CD1c-positive myeloid dendritic cell (primary cell): Measurements from ENCODE around the gene CACNG3.
"Not testable (repeated sequence)": the region's sequence is repeated elsewhere in the genome, so short reads cannot be mapped to it uniquely, and the experiment has no call there.

Source experiments
- DNase-seq: peaks from one replicate; pipeline ENCODE4 v3.0.0-alpha.2; 2016; ENCODE audit errors: extremely low spot score

The CACNG3 gene

DNA sequence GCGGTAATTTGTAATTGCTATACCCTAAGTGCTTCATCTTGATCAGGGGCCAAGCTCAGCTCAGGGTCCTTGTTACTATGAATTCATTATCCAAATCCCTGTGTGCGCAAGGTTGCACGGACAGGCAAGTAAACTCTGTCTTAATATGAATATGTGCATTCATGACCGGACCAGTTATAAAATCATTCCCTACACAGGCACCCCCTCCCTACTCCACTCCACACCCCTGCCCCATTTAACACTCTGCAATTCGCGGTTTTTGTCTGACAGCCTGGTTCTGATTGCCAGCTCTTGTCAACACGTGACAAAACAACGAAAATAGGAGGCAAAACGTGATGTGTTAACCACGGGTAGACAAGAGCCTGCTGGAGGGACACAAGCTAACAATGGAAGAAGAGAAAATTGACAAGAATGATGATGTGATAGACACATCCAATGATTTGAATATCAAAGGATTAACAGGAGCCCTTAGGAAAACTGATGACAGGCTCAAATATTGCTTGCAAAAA, 76.5 kb downstream of the CACNG3 start:
- DNase-seq, result no peak

DNA sequence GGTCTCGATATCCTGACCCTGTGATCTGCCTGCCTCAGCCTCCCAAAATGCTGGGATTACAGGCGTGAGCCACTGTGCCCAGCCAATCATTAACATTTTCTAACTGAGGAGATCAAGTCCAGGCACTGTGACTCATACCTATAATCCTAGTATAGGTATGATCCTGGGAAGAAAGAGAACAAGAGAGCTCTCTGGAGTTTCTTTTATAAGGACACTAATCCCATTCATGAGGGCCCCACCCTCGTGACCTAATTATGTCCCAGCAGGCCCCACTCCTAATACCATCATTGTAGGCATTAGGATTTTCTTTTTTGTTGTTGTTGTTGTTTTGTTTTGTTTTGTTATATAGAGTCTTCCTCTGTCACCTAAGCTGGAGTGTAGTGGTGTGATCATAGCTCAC, 80.4 kb downstream of the CACNG3 start:
- DNase-seq, result no peak

DNA sequence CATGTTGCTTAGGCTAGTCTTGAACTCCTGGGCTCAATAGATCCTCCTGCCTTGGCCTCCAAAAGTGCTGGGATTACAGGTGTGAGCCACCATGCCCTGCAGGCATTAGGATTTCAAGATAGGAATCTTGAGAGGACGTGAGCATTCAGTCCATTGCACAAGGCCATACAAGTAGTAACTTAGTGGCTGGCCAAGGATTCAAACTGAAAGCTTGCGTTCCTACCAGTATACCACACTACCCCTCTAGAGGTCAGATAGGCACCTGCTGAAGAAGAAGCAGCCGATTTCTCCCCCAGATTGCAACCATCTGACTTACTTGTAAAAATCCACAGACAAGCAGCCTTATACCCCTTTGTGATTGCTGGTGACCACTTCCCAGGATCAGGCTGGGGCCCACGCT, 80.9 kb downstream of the CACNG3 start:
- no peak for DNase-seq

DNA sequence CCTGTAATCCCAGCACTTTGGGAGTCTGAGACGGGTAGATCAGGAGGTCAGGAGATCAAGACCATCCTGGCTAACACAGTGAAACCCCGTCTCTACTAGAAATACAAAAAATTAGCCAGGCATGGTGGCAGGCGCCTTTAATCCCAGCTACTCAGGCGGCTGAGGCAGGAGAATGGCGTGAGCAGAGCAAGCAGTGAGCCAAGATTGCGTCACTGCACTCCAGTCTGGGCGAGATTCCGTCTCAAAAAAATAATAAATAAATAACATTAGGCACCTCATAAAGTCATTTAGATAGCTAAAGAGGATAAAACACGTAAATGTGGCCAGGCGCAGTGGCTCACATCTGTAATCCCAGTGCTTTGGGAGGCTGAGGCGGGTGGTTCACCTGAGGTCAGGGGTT, 87.7 kb downstream of the CACNG3 start:
- not testable (repeated sequence) for DNase-seq

DNA sequence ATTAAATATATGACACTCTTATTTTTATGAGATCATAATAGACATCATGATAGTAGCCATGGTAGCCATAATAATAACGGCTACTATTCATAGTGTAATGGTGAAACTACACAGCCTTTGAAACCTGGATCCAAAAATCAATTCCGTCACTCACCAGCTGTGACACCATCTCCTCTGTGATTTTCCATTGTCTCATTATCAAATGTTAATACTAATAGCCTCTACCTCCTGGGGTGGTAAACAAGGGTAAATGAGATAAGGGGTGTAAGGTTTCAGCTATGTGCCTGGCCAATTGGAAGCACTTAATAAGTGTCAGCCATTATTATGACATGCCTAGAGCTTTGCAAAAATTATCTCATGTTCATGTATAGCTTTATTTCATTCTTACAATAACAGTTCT, 88.6 kb downstream of the CACNG3 start:
- no peak for DNase-seq

DNA sequence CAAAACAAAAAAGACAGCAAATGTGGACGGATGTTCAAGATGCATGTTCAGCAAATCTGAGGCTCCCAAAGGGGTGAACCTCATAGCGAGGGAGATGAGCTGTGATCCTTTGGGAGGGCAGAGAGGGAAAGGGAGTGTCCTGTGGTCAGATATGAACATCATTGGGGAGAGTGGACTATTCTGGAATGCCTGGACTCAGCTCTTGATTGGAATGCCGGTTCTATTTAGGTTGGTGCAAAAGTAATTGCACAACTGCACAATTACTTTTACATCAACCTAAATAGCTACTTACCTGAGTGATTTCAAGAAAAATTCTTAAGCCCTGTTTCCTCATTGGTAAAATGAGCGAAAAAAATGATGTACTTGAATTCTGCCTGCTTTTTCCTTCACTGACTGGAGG, 89.6 kb downstream of the CACNG3 start:
- no peak for DNase-seq

DNA sequence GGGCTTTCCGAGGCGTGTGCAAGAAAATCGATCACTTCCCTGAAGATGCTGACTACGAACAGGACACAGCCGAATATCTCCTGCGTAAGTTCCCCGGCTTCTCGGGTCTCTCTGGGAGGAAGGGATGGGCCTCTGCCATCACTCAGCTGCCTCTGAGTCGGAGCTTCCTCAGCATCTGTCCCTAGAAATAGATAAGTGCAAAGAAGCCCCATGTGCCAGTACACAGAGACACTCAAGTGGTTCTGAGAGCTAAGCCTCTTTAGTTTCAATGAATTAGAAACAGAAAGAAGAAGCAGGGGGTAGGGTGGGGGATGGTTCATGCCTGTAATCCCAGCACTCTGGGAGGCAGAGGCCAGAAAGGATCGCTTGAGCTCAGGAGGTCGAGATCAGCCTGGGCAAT, 90.6 kb downstream of the CACNG3 start:
- no peak for DNase-seq

DNA sequence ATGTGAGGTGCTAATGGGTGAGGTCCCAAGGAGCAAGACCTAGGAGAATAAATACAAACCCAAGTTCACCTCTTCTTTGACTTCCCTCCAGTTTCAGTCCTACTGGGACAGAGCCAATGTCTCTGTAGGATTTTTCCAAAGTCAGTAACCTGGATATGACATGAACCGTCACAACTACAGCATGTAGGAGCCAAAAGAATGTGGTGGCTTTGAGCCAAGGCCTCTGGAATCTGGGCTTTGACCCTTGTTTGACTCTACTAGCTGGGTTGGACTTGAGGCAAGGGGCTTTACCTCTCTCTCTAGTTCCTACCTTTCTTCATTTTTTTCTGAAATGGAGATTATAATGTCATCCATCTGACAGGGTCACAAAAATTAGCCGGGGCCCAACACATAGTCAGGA, 91.4 kb downstream of the CACNG3 start:
- no peak for DNase-seq

DNA sequence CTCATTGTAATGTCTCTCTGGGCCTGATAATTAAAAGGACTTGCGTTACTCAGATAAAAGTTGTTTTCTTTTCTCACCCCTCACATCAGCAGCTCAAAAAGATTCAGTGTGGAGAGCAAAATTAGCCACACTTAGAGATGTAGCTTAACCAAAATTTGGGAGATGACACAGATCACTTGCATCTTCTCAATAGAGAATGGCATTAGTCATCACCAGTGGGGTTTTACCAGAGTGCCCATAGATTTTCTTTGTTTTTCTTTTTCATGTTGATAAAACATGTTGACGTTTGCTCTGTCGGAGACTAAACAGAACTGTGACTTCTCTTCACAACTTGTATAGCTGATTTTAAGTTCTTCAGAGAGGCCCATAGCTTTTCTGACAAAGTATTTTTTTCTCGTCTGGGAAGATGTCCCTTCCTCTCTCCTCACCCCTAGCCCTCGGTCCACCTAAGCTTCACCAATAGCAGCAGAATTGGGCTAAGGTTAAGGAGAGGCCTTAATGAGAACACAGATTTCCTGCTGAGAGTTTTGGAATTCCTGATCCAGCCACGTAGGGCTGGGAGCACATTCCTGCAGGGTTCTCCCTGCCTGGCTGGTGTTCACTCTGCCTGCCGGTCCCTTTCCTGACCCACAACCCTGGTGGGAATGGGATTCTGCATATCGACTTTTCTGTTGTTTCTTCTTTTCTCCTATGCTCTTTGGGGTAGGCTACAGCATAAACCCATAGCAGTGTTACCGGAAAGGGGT, 92.6 kb downstream of the CACNG3 start:
- DNase-seq, result no peak

DNA sequence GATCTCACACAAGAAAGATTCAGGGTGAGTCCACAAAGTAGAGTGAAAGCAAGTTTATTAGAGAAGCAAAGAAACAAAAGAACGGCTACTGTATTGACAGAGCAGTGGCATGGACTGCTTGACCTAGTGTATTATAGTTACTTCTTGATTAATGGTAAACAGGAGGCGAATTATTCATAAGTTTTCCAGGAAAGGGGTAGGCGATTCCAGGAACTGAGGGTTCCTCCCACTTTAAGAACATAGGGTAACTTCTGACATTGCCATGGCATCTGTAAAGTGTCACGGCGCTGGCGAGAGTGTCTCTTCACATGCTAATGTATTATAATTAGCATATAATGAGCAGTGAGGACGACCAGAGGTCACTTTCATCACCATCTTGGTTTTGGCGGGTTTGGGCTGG, 93.2 kb downstream of the CACNG3 start:
- no peak for DNase-seq

DNA sequence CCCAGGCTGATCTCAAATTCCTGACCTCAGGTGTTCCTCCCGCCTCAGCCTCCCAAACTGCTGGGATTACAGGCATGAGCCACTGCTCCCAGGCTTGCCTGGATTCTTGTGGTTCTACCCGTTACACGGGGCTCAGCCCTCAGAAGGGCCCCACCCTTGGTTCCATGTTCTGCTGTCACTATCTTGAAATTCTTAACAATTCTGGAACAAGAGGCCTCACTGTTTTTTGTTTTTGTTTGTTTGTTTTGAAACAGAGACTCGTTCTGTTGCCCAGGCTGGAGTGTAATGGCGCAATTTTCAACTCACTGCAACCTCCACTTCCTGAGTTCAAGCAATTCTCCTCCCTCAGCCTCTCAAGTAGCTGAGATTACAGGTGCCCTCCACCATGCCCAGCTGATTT, 96.6 kb downstream of the CACNG3 start:
- DNase-seq, result no peak

DNA sequence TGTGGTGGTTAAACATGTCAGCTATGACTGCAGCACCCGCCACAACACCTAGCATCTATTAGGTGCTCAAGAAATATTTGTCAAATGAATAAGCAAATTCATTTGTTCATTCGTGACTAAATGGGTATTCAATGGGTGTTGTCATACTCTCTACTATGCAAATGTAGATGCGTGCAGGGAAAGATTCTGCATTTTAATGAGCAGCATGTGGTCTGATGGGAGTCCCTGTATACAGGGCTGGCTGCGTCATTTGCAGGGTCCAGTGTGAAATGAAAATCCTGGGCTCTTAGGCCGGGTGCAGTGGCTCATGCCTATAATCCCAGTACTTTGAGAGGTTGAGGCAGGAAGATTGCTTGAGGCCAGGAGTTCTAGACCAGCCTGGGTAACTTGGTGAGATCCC, 97.5 kb downstream of the CACNG3 start:
- DNase-seq, result no peak

DNA sequence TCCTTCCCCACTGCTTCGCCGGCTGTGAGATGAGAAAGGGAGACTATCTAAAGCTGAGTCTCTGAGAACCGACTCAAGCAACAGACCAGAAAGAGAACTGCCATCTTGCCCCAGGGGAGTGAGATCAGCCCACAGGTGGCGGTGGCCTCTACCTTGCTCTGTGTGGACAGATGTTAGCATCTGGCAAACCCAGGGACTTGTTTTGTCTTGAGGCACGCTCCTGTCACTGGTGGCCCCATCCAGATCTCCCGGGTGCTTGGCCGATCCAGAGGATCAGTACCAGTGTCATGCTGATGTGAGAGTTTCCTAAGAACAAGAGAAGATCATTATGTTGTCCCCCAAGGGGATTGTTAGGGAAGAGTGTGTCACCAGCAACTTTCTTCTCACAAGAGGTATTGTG, 101.4 kb downstream of the CACNG3 start:
- no peak for DNase-seq

DNA sequence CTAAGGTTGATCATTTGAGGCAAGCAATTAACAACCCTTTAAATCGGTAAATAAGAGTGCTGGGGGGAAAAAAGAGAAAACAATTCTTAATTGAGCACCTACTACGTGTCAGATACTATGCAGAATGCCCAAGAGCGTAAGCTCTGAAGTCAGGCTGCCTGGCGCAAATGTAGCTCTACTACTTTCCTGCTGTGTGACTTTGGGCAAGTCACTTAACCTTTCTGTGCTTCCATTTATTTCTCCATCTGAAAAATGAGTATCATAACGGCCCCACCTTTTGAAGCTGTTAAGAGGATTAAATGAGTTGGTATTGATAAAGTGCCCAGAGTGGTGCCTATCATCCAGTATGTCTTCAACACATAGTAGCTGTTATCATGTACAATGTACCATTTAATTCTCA, 102.0 kb downstream of the CACNG3 start:
- DNase-seq, result no peak

DNA sequence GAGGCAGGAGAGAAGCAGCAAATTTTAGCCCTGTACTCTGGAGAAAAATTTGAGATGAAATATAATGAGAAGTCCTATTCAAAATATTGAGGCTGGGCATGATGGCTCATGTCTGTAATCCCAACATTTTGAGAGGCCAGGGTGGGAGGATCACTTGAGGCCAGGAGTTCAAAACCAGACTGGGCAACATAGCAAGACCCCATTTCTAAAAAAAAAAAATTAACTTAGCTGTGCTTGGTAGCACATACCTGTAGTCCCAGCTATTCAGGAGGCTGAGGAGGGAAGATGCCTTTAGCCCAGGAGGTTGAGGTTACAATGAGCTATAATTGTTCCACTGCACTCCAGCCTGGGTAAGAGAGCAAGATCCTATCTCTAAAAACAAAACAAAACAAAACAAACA, 103.4 kb downstream of the CACNG3 start:
- no peak for DNase-seq

DNA sequence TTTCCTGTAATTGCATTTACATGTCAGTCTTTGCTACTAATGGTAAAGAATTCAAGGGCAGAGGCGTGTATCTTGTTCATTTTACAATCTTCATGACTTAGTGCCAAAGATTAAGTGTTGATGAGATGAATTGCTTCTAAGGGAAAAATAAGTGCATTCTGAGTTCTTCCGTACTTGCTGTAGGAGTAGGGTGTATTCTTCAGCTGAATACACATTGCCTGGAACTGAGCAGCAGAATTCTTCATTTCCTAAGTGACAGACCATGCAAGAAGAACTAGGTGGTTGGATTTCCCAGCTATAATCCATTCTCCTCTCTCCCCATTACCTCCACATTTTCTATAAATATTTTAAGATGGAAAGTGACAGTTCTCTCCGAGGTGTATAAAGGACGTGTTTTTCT, 104.8 kb downstream of the CACNG3 start:
- no peak for DNase-seq

DNA sequence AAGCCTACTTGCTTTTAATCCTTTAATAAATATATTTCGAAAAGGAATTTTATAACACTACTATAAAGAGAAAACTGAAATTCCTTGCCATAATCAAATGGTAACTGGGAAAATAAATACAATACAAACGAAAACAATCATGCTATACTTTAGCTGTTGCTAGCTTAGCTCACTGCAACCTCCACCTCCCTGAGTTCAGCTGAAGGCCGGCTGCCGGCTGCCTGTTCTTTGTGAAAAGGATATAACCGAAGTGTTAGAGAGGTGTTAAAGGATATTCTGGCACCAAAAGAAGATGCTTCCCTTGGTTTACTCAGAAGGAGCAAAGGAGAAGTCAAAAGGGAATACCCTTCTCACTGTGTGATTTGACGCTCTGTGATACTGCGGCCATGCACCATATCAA, 108.5 kb downstream of the CACNG3 start:
- DNase-seq, result no peak

DNA sequence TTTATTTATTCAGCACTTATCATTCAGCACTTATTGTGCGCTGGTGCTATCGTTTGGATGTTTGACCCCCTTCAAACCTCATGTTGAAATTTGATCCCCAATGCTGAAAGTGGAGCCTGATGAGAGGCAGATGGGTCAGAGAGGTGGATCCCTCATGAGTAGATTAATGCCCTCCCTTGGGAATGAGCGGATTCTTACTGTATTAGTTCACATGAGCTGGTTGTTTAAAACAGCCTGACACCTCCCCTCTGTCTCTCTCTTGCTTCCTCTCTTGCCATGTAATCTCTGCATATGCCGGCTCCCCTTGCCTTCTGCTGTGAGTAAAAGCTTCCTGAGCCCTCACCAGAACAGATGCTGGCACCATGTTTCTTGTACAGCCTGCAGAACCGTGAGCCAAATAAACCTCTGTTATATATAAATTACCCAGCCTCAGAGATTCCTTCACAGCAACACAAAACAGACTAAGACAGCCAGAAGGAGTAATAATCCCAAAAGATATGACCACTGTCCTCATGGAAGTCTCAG, 111.1 kb downstream of the CACNG3 start:
- DNase-seq, result no peak

DNA sequence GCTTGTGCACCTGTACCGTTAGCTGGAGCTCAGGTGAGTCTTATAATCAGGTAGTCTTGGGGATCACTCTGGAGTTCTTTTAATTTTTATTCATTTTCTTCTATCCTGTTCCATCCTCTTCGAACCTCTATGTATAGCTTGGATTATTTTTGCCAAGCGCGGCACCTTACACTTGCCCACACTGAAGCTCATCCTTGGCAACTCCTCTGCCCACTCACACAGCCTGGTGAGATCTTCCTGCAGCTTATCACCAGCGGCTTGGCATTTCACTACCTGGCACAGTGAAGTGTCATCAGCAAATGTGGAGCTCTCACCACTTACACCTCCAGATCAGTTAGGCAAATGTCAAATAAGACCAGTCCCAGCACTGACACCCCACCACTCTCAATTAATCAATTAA, 116.7 kb downstream of the CACNG3 start:
- DNase-seq, result no peak

DNA sequence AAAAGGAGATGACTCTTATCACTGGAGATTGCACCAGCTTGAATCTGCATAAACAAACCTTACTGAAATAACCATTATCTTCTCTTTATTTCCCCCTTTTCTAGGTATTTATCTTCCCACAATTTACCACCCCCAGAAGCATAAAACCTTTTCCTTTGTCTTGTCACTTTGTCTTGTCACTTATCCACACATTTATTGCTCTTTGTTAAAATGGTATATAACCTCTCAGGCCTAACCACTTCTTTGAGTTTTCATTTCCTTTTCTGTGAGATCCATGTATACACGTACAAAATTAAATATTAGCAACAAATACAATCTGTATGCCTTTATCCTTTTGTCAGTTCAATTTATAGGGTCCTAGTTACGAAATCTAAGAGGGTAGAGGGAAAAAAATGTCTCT, 122.9 kb downstream of the CACNG3 start:
- no peak for DNase-seq

DNA sequence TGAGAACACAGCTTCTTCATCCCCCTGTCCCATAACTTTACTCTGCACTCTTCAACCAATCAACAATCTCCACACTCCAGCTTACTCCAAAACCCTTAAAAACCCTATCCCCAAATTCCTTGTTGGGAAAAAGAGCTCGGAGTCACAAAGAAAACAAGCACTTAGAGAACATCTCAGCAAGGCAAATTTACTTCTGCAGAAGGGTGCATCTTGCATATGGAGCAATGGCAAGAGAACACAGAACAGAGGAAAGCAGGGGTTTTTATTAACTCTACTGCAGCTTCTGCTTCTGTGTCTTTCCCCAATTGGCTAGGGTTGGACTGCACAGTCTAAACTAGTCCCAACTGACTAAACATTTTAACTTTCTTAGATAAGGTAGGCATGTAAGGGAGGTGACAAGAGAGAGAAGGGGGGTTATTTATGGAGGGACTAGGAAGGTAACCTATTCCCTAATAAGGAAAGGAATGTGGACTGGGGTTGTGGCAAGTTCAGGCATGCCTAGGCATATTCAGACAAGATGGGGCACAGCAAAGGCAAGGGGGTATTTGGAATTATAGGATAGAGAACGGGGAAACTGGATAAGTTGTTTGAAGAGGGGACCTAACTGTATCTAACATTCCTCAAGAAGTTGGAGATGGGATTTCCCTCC, 125.5 kb downstream of the CACNG3 start:
- DNase-seq, result no peak

DNA sequence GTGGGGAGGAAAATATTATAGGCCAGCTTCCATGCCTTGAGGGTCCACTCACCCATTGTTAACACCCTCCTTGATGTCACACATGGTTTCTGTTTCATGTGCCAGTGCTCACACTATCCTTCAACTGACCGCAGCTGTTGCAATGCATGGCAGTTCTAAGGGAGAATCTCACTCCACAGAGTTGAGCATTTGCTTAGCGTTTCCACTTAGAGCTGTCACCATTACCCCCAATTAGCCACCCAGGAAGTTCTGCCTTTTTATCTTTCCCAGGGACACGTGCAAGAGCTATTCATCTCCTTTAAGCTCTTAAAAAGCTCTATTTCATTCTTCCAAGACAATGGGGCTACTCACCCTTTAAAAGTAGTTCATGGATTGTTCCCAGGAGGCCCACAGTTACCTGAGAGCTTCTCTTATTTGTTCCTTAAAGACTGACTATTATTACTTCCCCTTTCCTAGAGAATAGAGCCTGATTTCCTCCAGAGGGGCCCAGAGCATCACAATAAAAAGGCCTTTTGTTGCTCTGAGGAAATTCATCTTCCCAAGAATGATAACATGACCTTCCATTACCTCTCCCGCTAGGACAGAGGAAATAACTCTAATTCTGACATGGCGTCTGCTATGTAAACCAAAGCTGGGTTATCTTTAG, 126.8 kb downstream of the CACNG3 start:
- DNase-seq, result no peak

DNA sequence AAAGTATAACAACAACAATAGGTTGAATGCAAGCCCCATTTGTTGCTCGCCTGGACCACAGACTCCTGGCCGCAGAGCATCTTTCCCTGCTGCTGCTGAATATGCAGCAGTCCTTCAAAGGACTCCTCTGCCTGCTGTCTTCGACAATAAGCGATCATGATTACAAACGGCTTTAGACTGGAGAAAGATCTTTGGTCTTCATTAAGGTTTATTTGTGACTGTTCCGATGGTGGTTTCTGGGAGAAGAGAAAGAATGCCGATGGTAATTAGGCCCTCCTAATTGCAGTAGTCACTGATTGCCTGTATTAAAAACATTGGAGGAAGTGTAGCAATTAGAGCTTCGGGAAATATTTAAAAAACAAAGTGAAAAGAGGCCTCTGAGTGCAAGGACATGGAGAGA, 138.2 kb downstream of the CACNG3 start:
- DNase-seq, result no peak
